KOPT-K1 (cell line): ENCODE measurements around the gene RBM19.
"Not testable (repeated sequence)": the region's sequence is repeated elsewhere in the genome, so short reads cannot be mapped to it uniquely, and the experiment has no call there.

Experiments used
- H3K27ac ChIP-seq: fragments of 200-600 bp; sonication (generic); 2 replicates; pipeline ENCODE4 v1.5.1; 2016; ENCODE audit warnings: antibody characterized with exemption, mild to moderate bottlenecking, low read depth, low read length; ENCODE audit not compliant: poor library complexity, severe bottlenecking
- H3K36me3 ChIP-seq: fragments of 200-600 bp; sonication (generic); 2 replicates; pipeline ENCODE4 v1.5.1; 2017; ENCODE audit warnings: antibody characterized with exemption, mild to moderate bottlenecking, low read length, moderate library complexity; ENCODE audit not compliant: insufficient read depth
- H3K9me3 ChIP-seq: fragments of 200-600 bp; sonication (generic); 2 replicates; pipeline ENCODE4 v1.5.1; 2017; ENCODE audit warnings: antibody characterized with exemption, low read length, mild to moderate bottlenecking; ENCODE audit not compliant: insufficient read depth, poor library complexity, severe bottlenecking

The RBM19 gene

GRCh38 chr12:113911971-113912759 lies 54.0 kb downstream of the RBM19 start:
- Histone ChIP-seq H3K9me3 (no peaks in the 10 kb centered on the region), H3K27ac (no peak overlapping the region), H3K36me3 (peaks cover 81% of the 10 kb centered on the region)

GRCh38 chr12:113910751-113911272 lies 55.3 kb downstream of the RBM19 start:
- Histone ChIP-seq H3K27ac (no peak overlapping the region), H3K36me3 (peaks cover 77% of the 10 kb centered on the region; the same call in 1 of the 2 replicates), H3K9me3 (no peaks in the 10 kb centered on the region)

DNA sequence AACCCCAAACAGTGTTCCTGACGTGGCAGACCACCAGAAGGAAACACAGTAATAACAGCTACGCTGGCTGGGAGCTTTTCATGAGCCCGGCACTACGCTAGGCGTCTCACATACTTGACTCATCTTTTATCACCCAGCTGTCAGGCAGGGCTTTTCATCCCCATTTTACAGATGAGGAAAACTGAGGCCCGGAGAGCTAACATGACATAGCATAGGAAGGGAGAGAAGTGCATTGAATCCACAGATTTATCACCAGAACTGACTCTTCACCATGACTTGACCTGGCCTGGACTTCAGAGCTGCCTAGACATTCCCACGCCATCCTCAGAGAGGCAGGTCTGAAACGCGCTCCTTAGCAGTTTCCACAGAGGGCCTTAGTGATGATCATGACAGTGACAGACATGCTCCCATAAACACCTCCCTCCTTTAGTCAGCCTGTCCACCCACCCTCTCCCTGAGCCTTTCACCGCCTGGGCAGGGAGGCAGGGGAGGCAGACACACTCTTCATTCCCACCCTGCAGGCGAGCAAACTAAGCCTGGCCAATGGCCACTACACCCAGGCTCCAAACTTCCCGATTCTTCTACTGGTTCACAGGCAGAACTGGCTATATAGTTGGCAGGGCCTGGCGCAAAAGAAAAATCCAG lies 56.2 kb downstream of the RBM19 start:
- H3K27ac ChIP-seq: no peak overlapping the region
- peaks cover 69% of the 10 kb centered on the region; the same call in 1 of the 2 replicates for H3K36me3 ChIP-seq
- H3K9me3 ChIP-seq: no peaks in the 10 kb centered on the region

DNA sequence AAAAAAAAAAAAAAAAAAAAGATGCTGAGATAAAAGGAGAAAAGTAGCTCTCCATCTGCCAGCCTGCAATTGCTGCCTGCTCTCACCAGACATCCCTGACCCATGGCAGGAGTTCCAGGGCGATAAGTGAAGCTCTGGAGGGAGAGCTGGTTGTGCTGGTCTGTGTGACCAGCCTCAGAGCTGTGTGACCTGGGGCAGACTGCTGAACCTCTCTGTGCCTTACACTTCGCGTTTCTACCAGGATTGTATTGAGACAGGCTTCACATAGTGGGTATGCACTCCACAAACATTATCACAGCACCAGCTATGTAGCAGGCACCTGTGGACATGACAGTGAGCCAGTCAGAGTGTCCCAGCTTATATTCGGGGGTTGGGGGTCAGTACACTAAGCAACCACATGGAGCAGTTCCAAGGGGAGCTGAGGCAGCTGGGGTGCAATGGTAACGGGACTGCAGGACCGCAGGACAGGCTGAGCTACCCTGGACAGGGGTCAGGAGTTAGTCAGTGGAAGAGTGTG lies 57.5 kb downstream of the RBM19 start:
- peaks cover 70% of the 10 kb centered on the region for H3K36me3 ChIP-seq
- no peaks in the 10 kb centered on the region for H3K9me3 ChIP-seq

DNA sequence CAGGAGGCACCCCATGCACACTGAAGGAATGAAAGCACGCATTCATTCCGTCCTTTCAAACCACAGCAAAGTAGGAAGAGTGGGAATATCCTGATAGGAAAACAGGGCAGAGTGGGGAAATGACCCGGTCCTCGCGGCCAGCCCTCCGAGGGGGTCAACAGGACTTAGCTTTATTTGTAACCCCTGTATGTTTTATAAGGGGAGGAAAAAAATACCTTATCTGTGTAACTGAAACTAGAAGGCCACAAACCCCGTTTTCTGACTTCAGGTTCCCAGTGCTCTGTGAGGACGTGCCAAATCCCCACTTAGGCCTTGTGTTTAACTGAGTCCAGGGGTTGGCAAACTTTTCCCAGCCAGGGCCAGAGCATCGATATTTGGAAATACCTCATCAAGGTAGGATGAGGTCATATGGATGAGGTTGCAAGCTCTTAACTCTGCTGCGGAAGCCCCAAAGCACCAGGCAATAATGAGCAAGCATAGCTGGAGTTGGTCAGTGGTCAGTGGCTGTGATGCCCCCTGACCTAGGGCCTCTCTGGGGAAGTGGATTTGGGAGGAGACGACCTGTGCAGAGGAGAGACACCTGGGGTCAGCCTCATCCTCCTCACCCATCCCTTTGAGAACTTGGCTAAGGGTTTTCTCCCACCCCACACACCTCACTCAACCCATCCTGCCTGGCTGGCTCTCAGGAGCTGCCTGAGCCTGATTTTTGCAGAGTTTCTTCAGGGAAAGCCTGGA lies 58.5 kb downstream of the RBM19 start:
- Histone ChIP-seq H3K9me3 (no peaks in the 10 kb centered on the region), H3K36me3 (peaks cover 71% of the 10 kb centered on the region), H3K27ac (no peak overlapping the region)

More for the DNA sequence above, 57.5 kb downstream of the RBM19 start:
- H3K27ac ChIP-seq: no peak overlapping the region

- Histone ChIP-seq H3K27ac (no peak overlapping the region), H3K9me3 (no peaks in the 10 kb centered on the region), H3K36me3 (peaks cover 68% of the 10 kb centered on the region)
Observed at GRCh38 chr12:113906411-113907200, 59.5 kb downstream of the RBM19 start.

- no peak overlapping the region for H3K27ac ChIP-seq
- H3K36me3 ChIP-seq: peaks cover 60% of the 10 kb centered on the region
- no peaks in the 10 kb centered on the region for H3K9me3 ChIP-seq
Observed at GRCh38 chr12:113905829-113906228, 60.3 kb downstream of the RBM19 start.

- H3K36me3 ChIP-seq: peaks cover 46% of the 10 kb centered on the region
- no peaks in the 10 kb centered on the region for H3K9me3 ChIP-seq
- no peak overlapping the region for H3K27ac ChIP-seq
Observed at GRCh38 chr12:113903381-113903863, 62.7 kb downstream of the RBM19 start.

DNA sequence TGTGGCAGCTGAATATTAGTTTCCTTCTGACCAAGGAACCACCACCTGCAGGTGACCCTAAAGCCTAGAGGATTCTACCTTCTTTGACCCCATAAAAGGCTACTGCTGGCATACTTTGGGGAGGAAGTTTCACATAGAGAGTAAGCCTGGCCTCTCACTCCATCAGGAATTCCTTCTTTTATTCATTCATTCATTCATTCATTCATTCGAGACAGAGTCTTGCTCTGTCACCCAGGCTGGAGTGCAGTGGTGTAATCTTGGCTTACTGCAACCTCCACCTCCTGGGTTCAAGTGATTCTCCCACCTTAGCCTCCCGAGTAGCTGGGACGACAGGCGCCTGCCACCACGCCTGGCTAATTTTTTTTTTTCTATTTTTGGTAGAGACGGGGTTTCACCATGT lies 64.8 kb downstream of the RBM19 start:
- not testable (repeated sequence) for H3K9me3 ChIP-seq, H3K27ac ChIP-seq
- peaks cover 41% of the 10 kb centered on the region for H3K36me3 ChIP-seq

DNA sequence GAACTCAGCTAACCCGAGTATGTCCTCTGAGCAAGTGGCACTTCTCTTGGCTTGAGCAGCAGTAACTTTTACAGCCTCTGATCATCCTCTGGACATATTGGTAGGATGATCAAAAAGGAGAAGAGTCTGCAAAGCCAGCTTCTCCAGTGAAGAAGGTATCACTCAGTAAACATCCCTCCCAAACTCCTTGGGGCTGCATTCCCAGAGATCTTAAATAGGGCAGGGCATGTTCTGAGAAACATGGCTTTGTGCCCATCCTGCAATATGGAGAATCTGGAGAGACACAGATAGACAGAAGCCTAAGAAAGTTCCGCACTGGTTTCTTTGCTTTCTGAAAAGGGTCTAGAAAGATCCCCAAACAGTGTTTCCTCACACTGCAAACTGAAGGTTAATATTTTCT lies 65.4 kb downstream of the RBM19 start:
- Histone ChIP-seq H3K36me3 (peaks cover 45% of the 10 kb centered on the region), H3K9me3 (no peaks in the 10 kb centered on the region), H3K27ac (no peak overlapping the region)

DNA sequence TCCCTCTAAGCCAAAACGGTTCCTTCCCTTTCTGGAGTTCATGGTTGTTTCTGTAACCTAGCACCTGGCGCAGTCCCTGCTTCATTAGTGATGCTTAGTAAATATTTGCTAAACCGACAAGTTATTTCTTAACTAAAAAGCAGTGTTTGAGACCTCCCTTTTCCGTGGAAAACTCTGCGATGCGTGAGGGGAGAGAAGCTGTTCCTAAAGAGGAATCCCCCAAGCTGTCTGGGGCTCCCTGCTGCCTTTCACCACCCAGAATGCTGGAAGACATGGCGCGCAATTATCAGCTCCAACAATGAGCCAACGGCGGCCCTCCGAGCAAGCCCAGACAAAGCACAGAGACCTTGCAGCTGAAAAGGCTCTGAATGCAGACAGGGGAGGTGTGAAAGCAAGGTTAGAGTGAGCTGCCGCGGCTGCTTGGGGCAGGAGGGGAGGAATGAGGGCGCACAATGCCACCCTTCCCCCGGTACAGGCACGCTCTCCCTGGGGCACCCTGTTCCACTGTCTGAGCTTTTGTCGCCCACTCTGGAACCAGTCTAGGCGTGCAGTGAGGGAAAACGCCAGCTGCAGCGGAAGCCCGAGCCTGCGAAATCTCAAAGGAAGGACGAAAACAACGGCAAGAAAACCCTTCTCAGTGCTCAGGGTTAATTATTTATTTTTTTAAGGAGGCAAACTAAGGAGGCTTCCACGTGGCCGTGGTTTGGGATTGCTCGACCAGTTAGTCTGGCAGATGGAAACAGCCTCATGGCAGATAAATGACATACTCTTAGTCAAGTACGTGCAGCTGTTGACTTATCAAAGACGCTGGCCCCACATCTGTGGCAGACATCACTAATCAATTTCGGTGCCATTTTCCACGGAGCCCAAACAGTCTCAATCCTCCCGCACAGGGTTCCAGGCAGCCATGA lies 66.3 kb downstream of the RBM19 start:
- H3K9me3 ChIP-seq: no peaks in the 10 kb centered on the region
- peaks cover 44% of the 10 kb centered on the region for H3K36me3 ChIP-seq
- H3K27ac ChIP-seq: no peak overlapping the region

- Histone ChIP-seq H3K36me3 (peaks cover 37% of the 10 kb centered on the region), H3K9me3 (no peaks in the 10 kb centered on the region), H3K27ac (no peak overlapping the region)
Observed at GRCh38 chr12:113899042-113899560, 67.0 kb downstream of the RBM19 start.

GRCh38 chr12:113898466-113898865 lies 67.7 kb downstream of the RBM19 start:
- no peaks in the 10 kb centered on the region for H3K9me3 ChIP-seq
- peaks cover 30% of the 10 kb centered on the region; the same call in 1 of the 2 replicates for H3K36me3 ChIP-seq
- H3K27ac ChIP-seq: no peak overlapping the region
